ENCODE data around the gene WDFY4.

- TF ChIP-seq POLR2A (IDR thresholded peaks at IDR 0.05) (no peak), CTCF (IDR thresholded peaks at IDR 0.05) (no peak), POLR2AphosphoS5 (IDR thresholded peaks at IDR 0.05) (no peak), EP300 (IDR thresholded peaks at IDR 0.05; ENCODE audit: low read depth) (no peak)
Measured at GRCh38 chr10:48906841-48907240, 222.2 kb downstream of the WDFY4 start.
